GM12878 (cell line): Measurements from ENCODE around the gene CAMKK1. TPM values are rescaled to one million over a fixed set of nuclear protein-coding genes. Genes with fewer than 3 reads are reported as not detected.
"Not testable (repeated sequence)": the region's sequence is repeated elsewhere in the genome, so short reads cannot be mapped to it uniquely, and the experiment has no call there.

ENCODE experiments used
- ATAC-seq: fragments of 200-7000 bp; cut with Tn5 transposase; 3 replicates; pipeline ENCODE4 v1.9.1; 2020; ENCODE audit warnings: mild to moderate bottlenecking, moderate library complexity
- BruUV-seq: library from RNA; stranded (reverse); fragments of 400-500 nt; replicated peaks from 2 replicates; lab custom pipeline; 2021; lab: Mats Ljungman, UMichigan
- CTCF ChIA-PET: fragments of 300-600 bp; sonication (Branson Sonifier 250); formaldehyde crosslinking; extraction: SDS; loops from one replicate; lab custom pipeline; 2021; ENCODE audit warnings: inconsistent platforms; lab: Yijun Ruan, JAX
- POLR2A ChIA-PET: fragments of 350-600 bp; formaldehyde crosslinking; extraction: SDS; loops from one replicate; lab custom pipeline; 2021; ENCODE audit warnings: inconsistent platforms; lab: Charles Lee
- RAD21 ChIA-PET: fragments of 300-600 bp; sonication (Branson Sonifier 250); formaldehyde crosslinking; loops from one replicate; lab custom pipeline; 2023; ENCODE audit warnings: antibody characterized with exemption; ENCODE audit not compliant: unreplicated experiment; lab: Charles Lee
- SMC1A ChIA-PET: fragments of 300-600 bp; sonication (Branson Sonifier 250); formaldehyde crosslinking; loops from one replicate; lab custom pipeline; 2023; ENCODE audit not compliant: unreplicated experiment, uncharacterized antibody; lab: Charles Lee
- DNase-seq: peaks from one replicate; pipeline ENCODE4 v3.0.0-alpha.2; 2011; ENCODE audit warnings: low read depth, low spot score
- FAIRE-seq: peaks from 3 replicates; lab custom pipeline; 2011; peaks lifted over from hg19 to GRCh38; lab: Jason Lieb, UNC
- H2AFZ ChIP-seq: 2 replicates; pipeline ENCODE4 v1.6.0; 2011; ENCODE audit warnings: low read depth, low read length, control low read depth; ENCODE audit not compliant: control insufficient read depth
- H3K27ac ChIP-seq: 2 replicates; pipeline ENCODE4 v1.5.1; 2011; ENCODE audit warnings: control low read depth; ENCODE audit not compliant: control insufficient read depth, insufficient read depth
- H3K27me3 ChIP-seq, 2 experiments: replicated peaks in 1 of 2; 2 replicates each; pipeline versions ENCODE4 v1.6.0 to v1.6.1; 2011; ENCODE audit warnings: low read length in 1 of 2; ENCODE audit not compliant: control insufficient read depth in 2 of 2, insufficient read depth in 2 of 2
- H3K36me3 ChIP-seq, 2 experiments: 2 replicates each; pipeline ENCODE4 v1.5.1; 2011; ENCODE audit warnings: low read length in 1 of 2; ENCODE audit not compliant: control insufficient read depth in 2 of 2, insufficient read depth in 2 of 2
- H3K4me1 ChIP-seq: 2 replicates; pipeline ENCODE4 v1.6.1; 2011; ENCODE audit warnings: mild to moderate bottlenecking, low read length, moderate library complexity, mixed read lengths; ENCODE audit not compliant: control insufficient read depth, insufficient read depth
- H3K4me2 ChIP-seq: 2 replicates; pipeline ENCODE4 v1.6.0; 2011; ENCODE audit warnings: control low read depth; ENCODE audit not compliant: control insufficient read depth, insufficient read depth
- H3K4me3 ChIP-seq: fragments of 200-600 bp; sonication (generic); 2 replicates; pipeline ENCODE4 v1.5.1; 2016
- H3K79me2 ChIP-seq: 2 replicates; pipeline ENCODE4 v1.6.0; 2011; ENCODE audit warnings: low read length; ENCODE audit not compliant: control insufficient read depth, insufficient read depth
- H3K9ac ChIP-seq: 2 replicates; pipeline ENCODE4 v1.8.0; 2011; ENCODE audit warnings: low read length, control low read depth, mixed read lengths; ENCODE audit not compliant: control insufficient read depth, insufficient read depth
- H3K9me3 ChIP-seq: replicated peaks from 3 replicates; pipeline ENCODE4 v1.5.1; 2011; ENCODE audit warnings: mild to moderate bottlenecking, low read length; ENCODE audit not compliant: control insufficient read depth, insufficient read depth
- H4K20me1 ChIP-seq: 2 replicates; pipeline ENCODE4 v1.6.0; 2011; ENCODE audit not compliant: control insufficient read depth, insufficient read depth
- EED ChIP-seq: sonication (generic); IDR thresholded peaks from 2 replicates; pipeline ENCODE4 v1.6.1; 2016; ENCODE audit warnings: antibody characterized with exemption, low read depth
- ELK1 ChIP-seq: IDR thresholded peaks from 2 replicates; pipeline ENCODE4 v1.6.1; 2012; ENCODE audit warnings: low read depth, low read length, improper control_type of control experiment
- HDAC2 ChIP-seq: fragments of 200-600 bp; sonication (generic); IDR thresholded peaks from 2 replicates; pipeline ENCODE4 v1.6.1; 2017
- NR2C1 ChIP-seq: fragments of 450-650 bp; IDR thresholded peaks from 2 replicates; pipeline ENCODE4 v1.6.1; 2017; ENCODE audit warnings: antibody characterized with exemption, mild to moderate bottlenecking, moderate library complexity
- NR2F1 ChIP-seq: fragments of 450-650 bp; conservative IDR thresholded peaks from 2 replicates; pipeline ENCODE4 v1.6.1; 2017; ENCODE audit warnings: mild to moderate bottlenecking
- SKIL ChIP-seq: fragments of 450-650 bp; IDR thresholded peaks from 2 replicates; pipeline ENCODE4 v1.6.1; 2017; ENCODE audit warnings: mild to moderate bottlenecking, low read depth, inconsistent platforms; ENCODE audit not compliant: poor library complexity, severe bottlenecking
- ZNF274 ChIP-seq: IDR thresholded peaks from one replicate; pipeline ENCODE4 v1.8.0; 2011; ENCODE audit not compliant: insufficient read length, insufficient read depth
- WGBS: methylation state at CpG from one replicate; pipeline ENCODE4 v1.1.6; 2016; ENCODE audit warnings: low lambda C conversion rate; ENCODE audit not compliant: insufficient replicate concordance, insufficient coverage; ENCODE audit errors: missing lambda C conversion rate; 5-methylcytosine and 5-hydroxymethylcytosine counted together
- in situ Hi-C: fragments of 300-500 bp; cut with MboI; formaldehyde crosslinking; loops from 9 replicates; pipeline ENCODE4 v1.14.3; 2018; ENCODE audit warnings: mixed read lengths
- intact Hi-C: fragments of 100-400 bp; cut with micrococcal nuclease; formaldehyde crosslinking; loops from one replicate; pipeline ENCODE4 v1.14.2; 2022; ENCODE audit not compliant: unreplicated experiment
- polyA plus RNA-seq, 11 experiments: library from polyadenylated mRNA; depleted of rRNA in 4 of 11; unstranded in 6 of 11; stranded (reverse) in 5 of 11; fragments of >200 nt; fragmentation: Nextera tagmentation in 4 of 11; fragmentation: Illumina TruSeq in 1 of 11; extraction: Ambion mirVana in 4 of 11; extraction: Trizol in 1 of 11; gene quantifications; 1 replicate in 1 of 11; 2 replicates in 10 of 11; pipeline versions ENCODE4 v1.2.1 to v1.2.3, GENCODE V29; 2011 to 2016; ENCODE audit warnings: inconsistent platforms in 2 of 11, missing spikeins in 2 of 11, low read depth in 1 of 11
- total RNA-seq, 4 experiments: library from RNA; depleted of rRNA in 3 of 4; stranded (reverse); fragments of >200 nt in 3 of 4; fragmentation: Illumina TruSeq in 1 of 4; extraction: Trizol in 1 of 4; gene quantifications; 2 replicates each; pipeline versions ENCODE4 v1.2.1 to v1.2.3, GENCODE V29; 2013 to 2021

The CAMKK1 gene
- total and polyA plus RNA-seq, 10 of the 15 experiments (the other 5 are each of a cell fraction or from before 2014, with no cell fraction given) = 0.06 to 0.84 (median 0.37) TPM

GRCh38 chr17:3845621-3846436 lies 47.0 kb downstream of the CAMKK1 start, which contains the start of gene NCBP3 (continued):
- TF ChIP-seq ELK1 (peak; percentile 80), ZNF274 (no peak), NR2C1 (peak; percentile 88), EED (no peak), SKIL (no peak)

GRCh38 chr17:3845291-3845620 lies 47.6 kb downstream of the CAMKK1 start:
- Histone ChIP-seq H3K27me3 (no peaks in the 10 kb centered on the region; a peak in 1 of 4 replicates), H3K79me2 (peaks cover 22% of the 10 kb centered on the region), H3K9me3 (no peaks in the 10 kb centered on the region), H3K9ac (peak overlapping the region; percentile 95), H3K4me1 (peaks cover 17% of the 10 kb centered on the region), H2AFZ (peak overlapping the region; percentile 83), H3K4me2 (peak overlapping the region; percentile 88), H3K4me3 (peak overlapping the region; percentile 96), H3K27ac (peak overlapping the region; percentile 79), H3K36me3 (peaks cover 0 to 9% of the 10 kb centered on the region in 2 experiments; a peak in 3 of 4 replicates), H4K20me1 (no peaks in the 10 kb centered on the region)
- DNase-seq = no peak
- intact Hi-C loops (no loop called here), in situ Hi-C loops (no loop called here)
- TF ChIP-seq HDAC2 (no peak), NR2F1 (peak; percentile 4; the same call in 1 of the 2 replicates)
- SMC1A ChIA-PET = interaction anchor here (0.7 to 6.5 kb wide), 10 partner anchors 12 to 228 kb away, joined by 3 to 79 read pairs (median 4); no protein-coding TSS in a partner anchor
- RAD21 ChIA-PET = interaction anchor here (0.7 to 4.3 kb wide), 8 partner anchors 18 to 518 kb away, joined by 3 to 59 read pairs (median 8); no protein-coding TSS in a partner anchor
- FAIRE-seq = peak; percentile 88
- TSS peak; percentile 72 for BruUV-seq
- POLR2A ChIA-PET = interaction anchor here (0.6 to 1.0 kb wide), 3 partner anchors 60 to 229 kb away, joined by 3 read pairs; no protein-coding TSS in a partner anchor
- peak; percentile 61 for ATAC-seq
- CTCF ChIA-PET = interaction anchor here (0.7 to 4.9 kb wide), 27 partner anchors 8 to 298 kb away, joined by 3 to 115 read pairs (median 4); partner anchors contain the start of genes CAMKK1, CYB5D2 and ZZEF1
- 0% methylated on average over 8 of the region's 8 CpGs for WGBS

- ChIA-PET CTCF (interaction anchor here (0.9 to 4.9 kb wide), 30 partner anchors 8 to 356 kb away, joined by 3 to 115 read pairs (median 5); partner anchors contain the start of genes CYB5D2, HASPIN and ZZEF1), SMC1A (interaction anchor here (0.6 to 6.5 kb wide), 11 partner anchors 13 to 229 kb away, joined by 3 to 79 read pairs (median 4); no protein-coding TSS in a partner anchor), RAD21 (interaction anchor here (0.6 to 4.3 kb wide), 6 partner anchors 70 to 231 kb away, joined by 3 to 59 read pairs (median 8); no protein-coding TSS in a partner anchor)
- ATAC-seq, H3K9ac ChIP-seq, POLR2A ChIA-PET, H3K27ac ChIP-seq, FAIRE-seq, DNase-seq, H2AFZ ChIP-seq, H4K20me1 ChIP-seq, intact Hi-C loops, in situ Hi-C loops, H3K9me3 ChIP-seq, BruUV-seq, H3K27me3 ChIP-seq: not testable (repeated sequence)
- Histone ChIP-seq H3K79me2 (peaks cover 22% of the 10 kb centered on the region), H3K4me2 (peak overlapping the region; percentile 88), H3K4me1 (peaks cover 17% of the 10 kb centered on the region), H3K36me3 (peaks cover 1 to 15% of the 10 kb centered on the region in 2 experiments), H3K4me3 (peak overlapping the region; percentile 96; the same call in 1 of the 2 replicates)
- WGBS = 90% methylated on average over 19 of the region's 19 CpGs
Measured at GRCh38 chr17:3844556-3844955, 48.3 kb downstream of the CAMKK1 start.
